HepG2 (cell line): Measurements from ENCODE around the gene KNG1.

Source experiments
- HDAC6 ChIP-seq: fragments of 200-600 bp; sonication (generic); IDR thresholded peaks from 2 replicates; pipeline ENCODE4 v1.7.0; 2017; ENCODE audit warnings: mild to moderate bottlenecking, antibody characterized with exemption, low read length, low read depth
- POLR2G ChIP-seq: fragments of 200-400 bp; formaldehyde crosslinking; IDR thresholded peaks from 2 replicates; pipeline ENCODE4 v1.6.1; 2018; ENCODE audit warnings: mild to moderate bottlenecking, low read depth, low read length, moderate library complexity
- RELA ChIP-seq: sonication (generic); formaldehyde crosslinking; IDR thresholded peaks from 2 replicates; pipeline ENCODE4 v1.4.0; 2020; ENCODE audit warnings: missing genetic modification reagents
- REPIN1 ChIP-seq: sonication (generic); formaldehyde crosslinking; IDR thresholded peaks from 2 replicates; pipeline ENCODE4 v1.8.0; 2022; ENCODE audit warnings: missing genetic modification reagents, low read depth, mild to moderate bottlenecking, borderline replicate concordance
- YY1 ChIP-seq: IDR thresholded peaks from 2 replicates; pipeline ENCODE4 v1.6.1; 2011; ENCODE audit warnings: low read length, low read depth, moderate library complexity, mild to moderate bottlenecking; ENCODE audit not compliant: insufficient read depth, insufficient replicate concordance
- ZBTB21 ChIP-seq: sonication (generic); formaldehyde crosslinking; IDR thresholded peaks from 2 replicates; pipeline ENCODE4 v1.4.0; 2020; ENCODE audit warnings: missing genetic modification reagents
- ZFX ChIP-seq: sonication (generic); formaldehyde crosslinking; IDR thresholded peaks from 2 replicates; pipeline ENCODE4 v1.4.0; 2020; ENCODE audit warnings: mild to moderate bottlenecking, low read depth, missing genetic modification reagents, moderate library complexity
- ZNF274 ChIP-seq: sonication (generic); formaldehyde crosslinking; IDR thresholded peaks from 2 replicates; pipeline ENCODE4 v1.5.1; 2020; ENCODE audit warnings: mild to moderate bottlenecking, missing genetic modification reagents
- ZNF598 ChIP-seq: sonication (generic); formaldehyde crosslinking; IDR thresholded peaks from 2 replicates; pipeline ENCODE4 v1.5.1; 2020; ENCODE audit warnings: mild to moderate bottlenecking, missing genetic modification reagents, borderline replicate concordance
- TF ChIP-seq, protein P1 (sequence below): sonication (generic); formaldehyde crosslinking; conservative IDR thresholded peaks from 2 replicates; pipeline ENCODE4 v1.4.0; 2020; ENCODE audit warnings: missing genetic modification reagents
- TF ChIP-seq, protein P2 (sequence below): sonication (generic); formaldehyde crosslinking; IDR thresholded peaks from 2 replicates; pipeline ENCODE4 v1.5.0; 2020; ENCODE audit warnings: mild to moderate bottlenecking, missing genetic modification reagents, moderate library complexity

DNA sequence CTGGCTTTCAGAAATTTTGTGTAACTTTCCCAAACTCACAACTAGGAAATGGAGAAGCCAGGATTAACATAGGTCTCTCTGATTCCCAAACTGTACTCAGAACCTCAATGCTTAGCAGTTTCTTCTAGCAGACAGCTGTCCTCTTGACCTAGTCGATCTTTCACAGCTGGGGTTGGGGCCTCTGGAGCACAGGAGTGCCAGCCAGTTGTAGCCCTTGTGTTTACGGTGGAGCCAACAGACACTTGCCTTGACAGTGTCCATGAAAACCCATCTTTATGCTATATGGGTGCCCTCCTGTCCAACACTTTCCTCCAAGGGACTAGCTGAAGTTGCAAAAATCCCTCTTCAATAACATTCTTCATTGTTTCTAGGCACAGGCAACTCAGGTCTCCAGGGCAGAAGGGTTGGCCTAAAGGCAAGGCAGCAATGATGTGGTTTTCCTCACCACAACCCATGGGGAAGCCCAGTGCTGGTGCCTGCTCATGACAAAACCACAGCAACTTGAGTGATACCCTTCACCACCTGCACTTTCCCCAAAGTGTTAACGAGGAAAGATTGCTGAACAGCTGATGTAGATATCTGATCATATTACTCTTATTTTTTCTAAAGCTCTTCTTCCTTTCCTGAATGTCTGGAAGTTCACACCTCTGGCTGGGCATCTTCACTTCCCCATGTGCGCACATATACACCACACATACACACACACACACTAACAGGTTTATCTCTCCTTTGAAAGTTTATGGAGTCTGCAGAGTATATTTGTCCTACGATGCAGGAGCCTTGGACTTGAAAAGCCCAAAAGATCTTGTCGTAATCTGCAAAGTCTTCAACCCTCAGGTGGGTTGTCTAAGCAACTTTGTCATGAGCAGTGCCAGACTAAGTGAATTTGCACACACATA lies 11.0 kb upstream of the KNG1 start:
- TF ChIP-seq HDAC6 (no peak), REPIN1 (CRISPR knock-in tag) (no peak), ZNF274 (CRISPR knock-in tag) (no peak), ZFX (CRISPR knock-in tag) (no peak), ZBTB21 (CRISPR knock-in tag) (no peak), YY1 (no peak), ZNF598 (CRISPR knock-in tag) (no peak), RELA (CRISPR knock-in tag) (no peak), POLR2G (no peak)
- TF ChIP-seq, protein P1, sequence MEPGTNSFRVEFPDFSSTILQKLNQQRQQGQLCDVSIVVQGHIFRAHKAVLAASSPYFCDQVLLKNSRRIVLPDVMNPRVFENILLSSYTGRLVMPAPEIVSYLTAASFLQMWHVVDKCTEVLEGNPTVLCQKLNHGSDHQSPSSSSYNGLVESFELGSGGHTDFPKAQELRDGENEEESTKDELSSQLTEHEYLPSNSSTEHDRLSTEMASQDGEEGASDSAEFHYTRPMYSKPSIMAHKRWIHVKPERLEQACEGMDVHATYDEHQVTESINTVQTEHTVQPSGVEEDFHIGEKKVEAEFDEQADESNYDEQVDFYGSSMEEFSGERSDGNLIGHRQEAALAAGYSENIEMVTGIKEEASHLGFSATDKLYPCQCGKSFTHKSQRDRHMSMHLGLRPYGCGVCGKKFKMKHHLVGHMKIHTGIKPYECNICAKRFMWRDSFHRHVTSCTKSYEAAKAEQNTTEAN (CRISPR knock-in tag): no peak
- TF ChIP-seq, protein P2, sequence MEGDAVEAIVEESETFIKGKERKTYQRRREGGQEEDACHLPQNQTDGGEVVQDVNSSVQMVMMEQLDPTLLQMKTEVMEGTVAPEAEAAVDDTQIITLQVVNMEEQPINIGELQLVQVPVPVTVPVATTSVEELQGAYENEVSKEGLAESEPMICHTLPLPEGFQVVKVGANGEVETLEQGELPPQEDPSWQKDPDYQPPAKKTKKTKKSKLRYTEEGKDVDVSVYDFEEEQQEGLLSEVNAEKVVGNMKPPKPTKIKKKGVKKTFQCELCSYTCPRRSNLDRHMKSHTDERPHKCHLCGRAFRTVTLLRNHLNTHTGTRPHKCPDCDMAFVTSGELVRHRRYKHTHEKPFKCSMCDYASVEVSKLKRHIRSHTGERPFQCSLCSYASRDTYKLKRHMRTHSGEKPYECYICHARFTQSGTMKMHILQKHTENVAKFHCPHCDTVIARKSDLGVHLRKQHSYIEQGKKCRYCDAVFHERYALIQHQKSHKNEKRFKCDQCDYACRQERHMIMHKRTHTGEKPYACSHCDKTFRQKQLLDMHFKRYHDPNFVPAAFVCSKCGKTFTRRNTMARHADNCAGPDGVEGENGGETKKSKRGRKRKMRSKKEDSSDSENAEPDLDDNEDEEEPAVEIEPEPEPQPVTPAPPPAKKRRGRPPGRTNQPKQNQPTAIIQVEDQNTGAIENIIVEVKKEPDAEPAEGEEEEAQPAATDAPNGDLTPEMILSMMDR (CRISPR knock-in tag): no peak
